ENCODE results near the gene TLCD2. TPM values are rescaled to one million over a fixed set of nuclear protein-coding genes. Genes with fewer than 3 reads are reported as not detected.

Gene TLCD2
- total RNA-seq, 2 donors from 2014 or later, result 7.3 to 8.3 TPM

GRCh38 chr17:1718362-1719165 is 8.4 kb upstream of the TLCD2 start:
- H3K4me1 ChIP-seq (ENCODE audit: control insufficient read depth in 1 of 2, low read depth in 2 of 2), result peaks cover 16 to 25% of the 10 kb centered on the region in 2 donors

GRCh38 chr17:1716912-1717695 is 6.9 kb upstream of the TLCD2 start:
- Histone ChIP-seq H3K27ac (peak overlapping the region; percentile 98), H3K9me3 (no peaks in the 10 kb centered on the region), H3K4me1 (ENCODE audit: control insufficient read depth in 1 of 2, low read depth in 2 of 2) (peaks cover 24 to 38% of the 10 kb centered on the region in 2 donors), H3K27me3 (replicated peaks; ENCODE audit: insufficient read depth) (no peaks in the 10 kb centered on the region), H3K4me3 (peak overlapping the region; percentile 79), H3K36me3 (peaks cover 17% of the 10 kb centered on the region)
- no peak for TF ChIP-seq CTCF (IDR thresholded peaks at IDR 0.05)
- DNase-seq (ENCODE audit: low spot score), result peak; percentile 92
- peak; percentile 64 for ATAC-seq (ENCODE audit: insufficient number of reproducible peaks, low FRiP score, low read depth)

More at GRCh38 chr17:1718362-1719165, 8.4 kb upstream of the TLCD2 start:
- TF ChIP-seq CTCF (IDR thresholded peaks at IDR 0.05), result no peak
- Histone ChIP-seq H3K4me3 (no peak overlapping the region), H3K27ac (peak overlapping the region; percentile 98), H3K9me3 (no peaks in the 10 kb centered on the region), H3K36me3 (peaks cover 2% of the 10 kb centered on the region), H3K27me3 (replicated peaks; ENCODE audit: insufficient read depth) (no peaks in the 10 kb centered on the region)
- DNase-seq (ENCODE audit: low spot score), result no peak
- ATAC-seq (ENCODE audit: insufficient number of reproducible peaks, low FRiP score, low read depth), result no peak

DNA sequence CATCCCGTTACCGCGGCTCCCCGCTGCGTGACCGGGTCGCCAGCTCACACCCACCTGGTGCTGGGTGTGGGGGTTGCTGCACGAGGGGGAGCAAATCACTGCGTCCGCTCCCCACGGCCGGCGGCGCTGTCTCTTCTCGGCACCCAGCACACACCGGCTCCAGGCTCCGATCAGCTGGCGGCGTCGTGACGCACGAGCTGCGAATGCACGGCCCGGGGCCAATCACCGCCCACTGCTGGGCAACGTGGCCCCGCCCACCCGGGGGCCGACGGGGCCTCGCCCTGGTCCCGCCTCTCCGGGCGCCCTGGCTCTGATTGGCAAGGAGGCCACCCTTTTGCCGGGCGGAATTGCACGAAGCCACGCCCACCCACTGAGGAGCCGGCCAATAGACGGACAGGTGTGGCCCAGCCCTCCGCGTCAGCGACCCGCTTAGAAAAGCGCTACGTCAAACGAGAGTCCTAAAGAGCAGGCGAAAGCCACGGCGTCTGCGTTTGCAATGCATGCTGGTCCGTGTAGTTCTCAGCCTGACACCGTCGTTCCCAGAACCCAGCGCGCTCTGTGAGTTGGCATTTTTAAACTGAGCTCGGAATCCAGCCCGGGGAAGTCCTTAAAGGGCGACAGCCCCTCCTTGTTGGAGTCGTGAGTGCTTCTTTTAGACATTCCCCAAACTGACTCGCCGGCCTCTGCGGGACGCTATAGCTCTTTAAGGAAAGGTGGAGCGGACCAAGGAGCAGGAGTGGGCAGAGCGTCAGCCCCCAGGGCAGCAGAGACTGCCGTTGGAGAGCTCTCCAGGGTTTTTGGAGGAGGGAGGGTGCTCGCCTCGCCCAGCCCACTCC is 6.1 kb upstream of the TLCD2 start:
- Histone ChIP-seq H3K36me3 (peaks cover 17% of the 10 kb centered on the region), H3K27me3 (replicated peaks; ENCODE audit: insufficient read depth) (no peaks in the 10 kb centered on the region), H3K4me3 (peak overlapping the region; percentile 99), H3K27ac (peak overlapping the region; percentile 99 to 100), H3K4me1 (ENCODE audit: control insufficient read depth in 1 of 2, low read depth in 2 of 2) (peaks cover 24 to 41% of the 10 kb centered on the region in 2 donors), H3K9me3 (no peaks in the 10 kb centered on the region)
- peak; percentile 67 for ATAC-seq (ENCODE audit: insufficient number of reproducible peaks, low FRiP score, low read depth)
- TF ChIP-seq CTCF (IDR thresholded peaks at IDR 0.05), result no peak
- peak; percentile 98 for DNase-seq (ENCODE audit: low spot score)

GRCh38 chr17:1715803-1716075 is 5.6 kb upstream of the TLCD2 start:
- no peak for DNase-seq (ENCODE audit: low spot score)
- no peaks in the 10 kb centered on the region for H3K9me3 ChIP-seq
- H3K27me3 ChIP-seq (replicated peaks; ENCODE audit: insufficient read depth), result no peaks in the 10 kb centered on the region
- H3K27ac ChIP-seq, result peak overlapping the region; percentile 99 to 100
- ATAC-seq (ENCODE audit: insufficient number of reproducible peaks, low FRiP score, low read depth), result no peak
- no peak for TF ChIP-seq CTCF (IDR thresholded peaks at IDR 0.05)
- H3K36me3 ChIP-seq, result peaks cover 17% of the 10 kb centered on the region
- peaks cover 29 to 45% of the 10 kb centered on the region in 2 donors for H3K4me1 ChIP-seq (ENCODE audit: control insufficient read depth in 1 of 2, low read depth in 2 of 2)
- peak overlapping the region; percentile 99 for H3K4me3 ChIP-seq

Data from thoracic aorta (tissue), 2 donors.